Hepatic stellate cell (primary cell): ENCODE data around the gene VDR.

Experiments used
- DNase-seq: peaks from one replicate; pipeline ENCODE4 v3.0.0; 2011; ENCODE audit warnings: low spot score

The VDR gene

DNA sequence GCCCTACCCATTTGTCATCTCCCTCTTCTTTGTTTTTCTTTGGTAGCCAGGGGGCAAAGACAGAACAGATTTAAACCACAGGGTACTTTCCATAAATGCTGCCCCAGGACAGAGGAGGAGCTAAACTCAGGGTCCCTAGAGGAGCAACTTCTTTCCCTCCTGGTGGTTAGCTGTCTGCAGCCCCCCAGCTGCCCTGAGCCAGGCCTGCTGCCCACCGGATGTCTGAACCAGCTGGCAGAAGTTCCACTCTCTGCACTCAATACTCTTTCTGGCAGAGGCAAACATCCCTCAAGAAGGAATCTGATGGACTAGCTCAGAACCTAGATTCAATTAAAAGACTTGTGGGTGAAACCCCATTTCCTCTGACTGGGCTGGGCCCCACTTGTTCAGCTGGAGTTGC lies 10.7 kb downstream of the VDR start:
- no peak for DNase-seq

DNA sequence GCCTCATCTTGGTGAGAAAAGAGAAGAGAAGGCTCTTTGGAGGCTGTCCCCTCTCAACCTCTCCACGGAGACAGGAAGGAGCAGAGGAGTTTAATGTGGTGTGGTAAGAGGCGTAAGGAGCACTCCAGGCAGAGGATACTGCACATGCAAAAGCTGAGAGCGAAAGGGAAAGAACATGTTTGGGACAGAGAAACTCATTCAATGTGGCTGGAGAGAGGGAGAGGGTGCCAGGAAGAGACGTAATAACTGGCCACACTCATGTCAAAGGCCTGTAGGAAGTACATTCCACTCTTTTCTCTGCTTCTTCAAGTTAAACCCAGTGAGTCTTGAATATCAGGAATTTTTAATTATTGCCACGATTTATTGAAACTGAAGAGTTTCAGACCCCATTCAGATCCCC lies 12.0 kb downstream of the VDR start:
- DNase-seq: no peak

DNA sequence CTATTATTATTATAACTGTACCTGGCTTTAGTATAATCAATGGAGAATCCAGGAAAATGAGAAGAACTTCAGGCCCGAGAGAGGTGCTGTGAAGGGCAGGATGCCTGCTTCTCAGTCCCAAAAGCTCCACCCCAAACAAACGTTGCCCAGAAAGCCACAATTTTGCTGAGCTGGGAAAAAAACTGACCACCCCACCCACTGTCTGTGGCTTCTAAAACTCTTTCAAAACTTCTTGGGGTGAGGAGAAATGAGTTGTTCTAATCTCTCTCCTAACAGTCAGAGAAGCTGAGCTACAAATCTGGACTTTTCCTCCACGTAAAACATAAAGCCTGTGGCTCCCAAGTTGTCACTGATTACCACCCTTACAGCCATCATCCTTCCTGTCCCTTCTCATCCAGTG lies 13.4 kb downstream of the VDR start:
- no peak for DNase-seq

DNA sequence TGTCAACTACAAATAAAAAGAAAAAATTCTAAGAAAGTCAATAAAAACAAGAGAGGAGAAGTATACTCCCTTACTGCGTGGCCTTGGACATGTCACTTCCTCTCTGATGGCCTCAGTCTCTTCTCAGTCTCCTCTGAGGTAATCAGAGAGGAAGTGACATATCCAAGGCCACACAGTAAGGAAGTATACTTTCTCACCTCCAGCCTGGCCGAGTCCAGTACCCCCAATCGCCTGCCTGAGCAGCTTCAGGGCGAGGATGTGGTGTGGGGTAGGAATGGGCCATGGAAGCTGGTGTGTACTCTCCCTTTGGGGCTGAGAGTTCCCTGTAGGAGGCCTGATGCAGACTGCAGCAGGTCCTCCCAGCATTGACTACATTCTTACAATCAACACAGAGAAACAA lies 15.8 kb downstream of the VDR start:
- DNase-seq: no peak

DNA sequence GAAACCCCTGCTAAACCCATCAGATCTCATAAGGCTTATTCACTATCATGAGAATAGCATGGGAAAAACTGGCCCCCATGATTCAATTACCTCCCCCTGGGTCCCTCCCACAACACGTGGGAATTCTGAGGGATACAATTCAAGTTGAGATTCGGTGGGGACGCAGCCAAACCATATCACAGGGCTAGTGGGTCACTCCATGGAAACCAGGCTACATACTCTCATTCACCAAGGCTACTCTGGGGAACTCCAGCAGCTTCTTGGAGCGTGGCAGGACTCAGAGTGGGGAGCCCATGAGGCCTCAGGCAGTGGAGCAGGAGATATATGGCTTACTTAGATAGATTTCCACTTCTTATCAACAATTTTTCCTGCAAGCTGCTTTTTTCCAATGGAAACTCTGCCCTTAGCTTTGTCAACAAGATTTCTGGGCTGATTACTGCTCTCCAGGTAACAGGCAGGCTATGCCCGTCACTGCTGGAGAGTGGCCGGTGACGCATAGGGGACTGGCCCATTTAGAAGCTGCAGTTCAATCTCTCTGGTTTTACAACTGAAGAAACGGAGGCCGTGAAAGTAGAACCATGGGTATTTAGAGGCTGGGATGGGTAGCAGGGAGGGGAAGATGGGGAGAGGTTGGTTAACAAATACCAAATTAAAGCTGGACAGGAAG lies 16.5 kb downstream of the VDR start:
- no peak for DNase-seq

DNA sequence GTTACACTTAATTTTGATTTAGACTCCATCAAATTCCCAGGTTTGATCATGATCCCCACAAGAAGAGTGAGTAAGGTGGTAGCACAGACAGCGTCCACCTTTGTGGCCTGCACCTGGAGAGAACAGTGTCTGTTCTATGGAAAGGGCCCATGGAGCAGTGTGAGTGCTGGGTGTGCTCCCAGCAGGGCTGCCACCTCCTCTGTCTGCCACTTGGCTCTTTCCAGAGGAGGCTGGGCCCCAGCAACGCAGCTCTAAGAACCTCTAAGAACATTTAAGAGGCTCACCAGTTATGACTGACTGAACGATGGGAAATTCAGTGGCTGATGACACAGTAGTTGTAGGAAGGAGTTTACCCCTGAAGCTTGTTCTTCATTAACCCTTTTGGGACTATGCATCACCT lies 17.3 kb downstream of the VDR start:
- no peak for DNase-seq

DNA sequence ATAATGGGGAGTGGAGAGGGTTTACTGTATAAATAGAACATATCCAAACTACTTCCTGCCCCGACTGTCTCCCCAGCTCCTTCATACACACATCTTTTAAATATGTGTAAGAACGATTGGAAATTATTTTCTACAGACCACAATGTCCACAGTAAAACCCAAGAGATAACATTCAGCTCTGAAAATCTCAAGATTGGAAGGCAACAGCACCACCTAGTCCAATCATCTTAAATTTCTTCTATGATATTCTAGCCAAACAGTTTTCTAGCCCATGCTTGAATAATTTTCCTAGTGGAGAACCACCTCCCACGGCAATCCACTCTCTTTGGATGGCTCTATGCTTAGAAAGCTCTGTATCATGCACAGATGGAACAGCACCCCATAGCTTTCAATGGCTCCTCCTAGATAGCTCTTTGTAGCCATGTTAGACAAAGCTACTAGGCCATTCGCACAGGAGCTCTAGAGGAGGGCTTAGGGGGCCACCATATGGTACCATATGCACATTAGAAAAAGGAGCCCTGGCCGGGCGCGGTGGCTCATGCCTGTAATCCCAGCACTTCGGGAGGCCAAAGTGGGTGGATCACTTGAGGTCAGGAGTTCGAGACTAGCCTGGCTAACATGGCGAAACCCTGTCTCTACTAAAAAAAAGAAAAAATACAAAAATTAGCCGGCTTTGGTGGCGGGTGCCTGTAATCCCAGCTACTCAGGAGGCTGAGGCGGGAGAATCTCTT lies 18.1 kb downstream of the VDR start:
- DNase-seq: peak; percentile 18

DNA sequence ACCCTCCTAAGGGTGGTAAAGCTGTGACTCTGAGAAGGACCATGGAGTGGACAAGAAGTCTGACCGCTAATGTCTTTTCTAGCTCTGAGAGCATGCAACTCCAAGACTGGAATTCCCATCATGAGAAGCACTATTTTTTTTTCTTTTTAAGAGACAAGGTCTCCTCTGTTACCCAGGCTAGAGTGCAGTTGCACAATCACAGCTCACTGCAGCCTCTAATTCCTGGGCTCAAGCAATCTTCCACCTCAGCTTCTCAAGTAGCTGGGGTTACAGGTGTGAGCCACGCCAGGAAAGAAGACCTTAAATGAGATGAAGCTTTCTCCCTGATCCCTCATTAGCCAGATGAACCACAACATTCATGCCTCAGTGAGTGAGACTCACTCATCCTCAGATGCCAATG lies 19.2 kb downstream of the VDR start:
- DNase-seq: no peak

DNA sequence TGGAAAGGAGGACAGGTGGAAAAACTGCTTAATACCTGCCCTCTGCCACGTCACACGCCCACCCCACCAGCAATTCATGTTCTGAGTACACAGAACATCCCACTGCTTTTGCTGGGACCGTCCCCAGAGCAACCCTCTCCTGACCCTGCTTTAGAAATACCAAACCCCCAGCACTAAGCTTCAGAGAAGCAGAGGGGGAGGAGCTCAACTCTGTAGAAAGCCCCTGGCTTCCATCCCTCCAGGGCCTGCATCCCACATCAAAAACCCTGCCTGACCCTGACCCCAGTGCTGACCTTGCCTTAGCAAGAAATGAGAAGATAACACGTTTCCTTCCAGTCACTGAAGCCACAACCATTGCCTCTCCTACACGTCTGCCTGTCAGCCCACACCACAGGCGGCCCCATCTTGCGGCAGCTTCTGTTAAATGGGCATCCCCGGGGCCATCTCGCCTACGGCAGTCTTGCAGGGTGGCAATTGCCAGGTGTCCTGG lies 19.7 kb downstream of the VDR start:
- DNase-seq: no peak

DNA sequence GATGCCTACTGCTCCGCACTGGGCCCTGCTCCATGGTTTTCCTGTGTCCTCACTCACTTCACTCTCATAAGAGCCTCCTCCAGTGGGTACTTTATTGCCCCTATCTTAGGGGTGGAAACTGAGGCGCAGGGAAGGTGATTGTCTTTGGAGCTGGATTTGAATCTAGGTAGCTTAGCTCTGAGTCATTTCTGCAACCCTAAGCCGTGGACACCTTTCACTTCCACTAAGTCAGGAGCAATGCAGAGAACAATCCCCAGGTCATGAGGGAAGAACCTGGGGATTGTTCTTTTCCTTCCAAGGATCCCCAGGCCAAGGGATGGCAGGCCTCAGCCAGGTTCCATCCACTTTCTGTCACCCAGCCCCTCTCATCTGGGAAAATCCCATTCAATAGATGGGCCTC lies 20.3 kb downstream of the VDR start:
- no peak for DNase-seq

DNA sequence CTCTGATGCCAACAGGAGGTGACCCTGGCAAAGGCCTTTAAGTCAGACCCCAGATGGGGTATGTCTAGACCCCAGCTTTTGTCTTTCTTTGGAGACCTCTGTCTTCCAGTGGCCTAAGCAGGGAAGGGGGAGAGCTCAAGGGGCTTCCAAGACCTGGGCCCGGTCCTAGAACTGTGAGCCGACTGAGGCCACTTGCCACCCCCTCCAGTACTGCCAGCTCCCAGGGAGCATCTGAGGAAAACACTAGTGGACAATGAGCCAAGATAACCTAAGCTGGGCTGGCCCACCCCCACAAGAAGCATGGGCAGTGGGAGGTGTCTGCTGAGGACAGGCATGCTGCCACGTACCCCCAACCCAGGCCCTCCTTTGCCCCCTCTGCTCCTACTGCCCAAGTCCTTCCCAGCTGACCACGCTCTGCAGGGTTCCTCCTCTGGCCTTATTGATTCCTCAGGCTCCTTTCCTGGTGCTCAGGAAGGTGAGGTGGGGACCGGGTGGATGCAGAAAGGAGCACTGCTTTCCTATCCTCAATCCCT lies 21.1 kb downstream of the VDR start:
- DNase-seq: no peak

DNA sequence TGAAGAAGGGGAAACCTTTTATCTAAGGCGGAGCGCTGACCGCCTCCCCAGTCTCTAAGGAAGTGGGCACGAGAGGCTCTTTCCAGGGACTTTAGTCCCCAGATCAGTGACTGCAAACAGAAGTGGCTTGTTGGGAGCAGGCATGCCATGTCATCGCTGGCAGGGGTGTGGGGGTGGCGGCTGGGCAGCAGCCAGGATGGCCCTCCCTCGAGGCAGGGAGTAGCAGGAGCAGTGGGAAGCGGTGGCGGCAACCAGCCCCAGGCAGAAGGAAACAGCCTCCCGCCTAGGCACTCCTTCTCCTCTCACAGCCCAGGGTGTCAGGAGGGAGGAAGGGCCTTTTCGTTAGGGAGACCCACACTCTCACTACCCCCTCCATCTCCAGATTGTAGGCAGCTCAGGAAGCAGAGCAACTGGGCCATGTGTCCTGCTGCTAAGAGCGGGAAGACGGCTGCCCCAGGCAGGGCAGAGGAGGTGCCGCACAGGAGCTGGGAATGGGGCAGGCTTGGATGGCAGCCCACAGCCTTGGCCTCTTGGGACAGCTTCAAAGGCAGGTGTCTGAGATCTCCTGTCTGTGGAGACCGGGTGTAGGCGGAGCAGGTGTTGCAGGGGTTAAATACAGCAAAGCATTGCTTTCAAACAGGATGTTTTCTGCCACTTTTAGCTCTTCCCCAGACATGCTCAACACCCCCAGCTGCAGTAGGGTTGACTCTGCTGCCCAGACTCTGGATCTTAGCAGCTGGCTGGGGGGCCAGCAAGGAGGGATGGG lies 21.8 kb downstream of the VDR start:
- no peak for DNase-seq

DNA sequence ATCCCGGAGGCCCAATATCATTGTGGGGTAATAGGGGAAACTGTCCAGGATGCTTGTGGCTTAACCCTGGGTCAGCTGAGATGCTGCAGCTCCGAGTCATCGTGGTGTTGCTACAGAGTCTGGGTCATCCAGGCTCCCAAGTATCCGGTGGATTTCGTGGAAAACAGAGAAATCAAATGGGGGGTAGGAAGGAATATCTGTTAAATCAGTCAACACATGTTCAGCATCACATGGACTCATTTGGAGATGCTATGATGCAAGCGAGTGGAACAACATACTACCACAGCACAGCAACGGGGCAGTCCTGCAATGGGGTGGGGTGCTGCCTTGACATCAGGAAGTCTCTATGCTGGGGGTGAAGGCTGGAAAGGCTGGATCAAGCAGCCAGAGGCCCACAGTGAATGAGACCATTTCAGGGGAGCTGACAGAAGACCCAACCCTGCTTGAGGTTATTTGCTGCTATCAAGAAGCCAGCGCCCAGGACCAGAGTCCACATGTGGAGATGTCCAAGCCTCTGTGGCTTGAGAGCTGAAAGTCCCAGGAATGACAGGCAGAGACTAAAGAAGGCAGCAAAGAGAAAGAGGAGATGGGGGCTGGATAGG lies 22.9 kb downstream of the VDR start:
- DNase-seq: peak; percentile 86

DNA sequence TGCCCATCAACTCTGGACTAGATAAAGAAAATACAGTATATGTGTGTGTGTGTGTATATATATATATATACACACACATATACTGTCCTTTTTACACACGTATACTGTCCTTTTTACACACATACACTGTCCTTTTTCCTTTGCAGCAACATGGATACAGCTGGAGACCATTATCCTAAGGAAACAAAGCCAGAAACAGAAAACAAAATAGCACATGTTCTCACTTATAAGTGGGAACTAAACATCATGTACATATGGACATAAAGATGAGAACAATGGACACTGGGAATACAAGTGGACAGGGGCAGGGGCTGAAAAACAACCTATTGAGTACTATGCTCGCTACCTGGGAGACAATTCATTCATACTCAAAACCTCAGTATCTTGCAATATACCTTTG lies 23.7 kb downstream of the VDR start:
- DNase-seq: no peak

DNA sequence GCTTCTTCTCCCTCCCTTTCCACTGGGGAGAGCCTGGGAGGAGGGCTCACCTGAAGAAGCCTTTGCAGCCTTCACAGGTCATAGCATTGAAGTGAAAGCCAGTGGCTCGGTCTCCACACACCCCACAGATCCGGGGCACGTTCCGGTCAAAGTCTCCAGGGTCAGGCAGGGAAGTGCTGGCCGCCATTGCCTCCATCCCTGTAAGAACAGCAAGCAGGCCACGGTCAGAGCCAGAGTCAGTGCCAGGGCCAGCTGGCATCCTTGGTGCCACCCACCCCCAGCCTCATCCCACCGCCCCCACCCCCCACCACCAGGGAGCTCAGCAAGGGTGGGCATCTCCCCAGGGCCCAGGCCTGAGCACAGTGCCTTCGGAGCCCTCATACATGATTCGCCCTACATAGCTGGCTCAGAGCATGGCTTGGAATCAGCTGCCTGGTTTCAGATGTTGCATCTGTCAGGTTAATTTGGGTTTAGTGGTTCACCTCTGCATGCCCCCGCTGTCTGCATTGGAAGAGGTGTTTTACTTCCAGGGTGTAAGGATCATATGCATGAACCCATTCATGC lies 25.8 kb downstream of the VDR start:
- DNase-seq: no peak

DNA sequence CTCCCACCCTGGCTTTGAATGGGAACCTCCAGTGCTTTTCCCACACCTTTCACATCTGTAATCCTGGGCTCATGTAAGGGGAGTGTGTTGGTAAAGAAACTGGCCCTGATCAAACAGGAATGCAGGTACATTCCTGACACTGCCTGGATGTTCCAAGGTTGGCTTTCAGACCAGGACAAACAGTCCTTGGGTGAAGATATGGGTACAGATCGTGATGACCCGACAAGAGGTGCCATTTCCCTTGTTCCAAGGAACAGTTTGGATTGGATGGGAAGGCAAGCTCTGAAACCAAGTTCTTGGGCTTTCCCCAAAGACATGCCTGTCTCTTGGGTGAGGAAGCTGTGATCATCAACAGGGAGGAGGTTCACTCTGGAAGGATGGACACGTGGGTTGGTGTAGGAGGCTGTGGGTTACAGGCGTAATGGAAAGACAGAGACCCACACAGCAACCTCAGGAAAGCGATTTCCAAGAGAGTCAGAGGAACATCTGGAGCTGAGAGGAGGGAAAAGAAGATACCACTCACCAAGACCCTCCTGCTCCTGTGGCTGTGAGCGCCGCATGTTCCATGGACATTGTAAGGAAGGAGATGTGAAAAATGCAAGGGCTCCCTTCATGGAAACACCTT lies 26.4 kb downstream of the VDR start:
- DNase-seq: no peak

DNA sequence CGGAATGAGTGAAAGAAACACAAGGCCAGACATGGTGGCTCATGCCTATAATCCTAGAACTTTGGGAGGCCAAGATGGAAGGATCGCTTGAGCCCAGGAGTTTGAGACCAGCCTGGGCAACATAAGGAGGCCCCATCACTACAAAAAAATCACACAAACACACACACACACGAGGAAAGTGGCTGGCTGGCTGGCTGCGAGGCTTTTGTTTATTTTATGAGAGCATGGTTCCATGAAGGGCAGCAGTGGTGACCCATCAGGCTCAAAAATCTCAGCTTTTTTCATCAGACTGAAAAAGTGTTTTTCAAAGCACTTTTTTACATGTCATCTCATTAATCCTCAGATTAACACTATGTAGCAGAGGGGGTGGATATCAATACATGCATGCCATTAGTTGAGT lies 27.7 kb downstream of the VDR start:
- no peak for DNase-seq

DNA sequence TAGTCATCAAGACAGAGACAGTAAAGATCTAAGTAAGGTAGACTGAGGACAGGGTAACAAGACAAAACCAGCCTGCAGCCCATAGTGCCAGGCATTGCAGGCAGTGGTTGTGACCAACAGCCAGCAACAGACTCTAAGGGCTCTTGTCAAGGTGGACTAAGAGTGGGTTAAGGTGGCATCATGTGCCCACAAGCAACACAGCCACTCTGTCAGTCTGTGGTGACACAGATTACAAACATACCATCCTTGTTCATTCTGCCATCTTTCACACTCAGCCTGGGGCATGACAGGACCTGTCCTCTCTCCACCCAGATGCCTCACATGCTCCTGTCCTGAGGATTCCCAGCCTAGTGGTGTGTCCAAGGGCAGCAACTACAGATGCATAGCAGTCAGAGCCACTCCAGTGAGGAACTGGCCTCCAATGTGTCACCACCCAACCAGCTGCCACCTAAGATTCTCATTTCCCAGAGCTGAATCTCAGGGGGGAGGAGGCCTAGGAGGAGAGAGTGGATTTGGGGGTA lies 28.3 kb downstream of the VDR start:
- DNase-seq: peak; percentile 22

DNA sequence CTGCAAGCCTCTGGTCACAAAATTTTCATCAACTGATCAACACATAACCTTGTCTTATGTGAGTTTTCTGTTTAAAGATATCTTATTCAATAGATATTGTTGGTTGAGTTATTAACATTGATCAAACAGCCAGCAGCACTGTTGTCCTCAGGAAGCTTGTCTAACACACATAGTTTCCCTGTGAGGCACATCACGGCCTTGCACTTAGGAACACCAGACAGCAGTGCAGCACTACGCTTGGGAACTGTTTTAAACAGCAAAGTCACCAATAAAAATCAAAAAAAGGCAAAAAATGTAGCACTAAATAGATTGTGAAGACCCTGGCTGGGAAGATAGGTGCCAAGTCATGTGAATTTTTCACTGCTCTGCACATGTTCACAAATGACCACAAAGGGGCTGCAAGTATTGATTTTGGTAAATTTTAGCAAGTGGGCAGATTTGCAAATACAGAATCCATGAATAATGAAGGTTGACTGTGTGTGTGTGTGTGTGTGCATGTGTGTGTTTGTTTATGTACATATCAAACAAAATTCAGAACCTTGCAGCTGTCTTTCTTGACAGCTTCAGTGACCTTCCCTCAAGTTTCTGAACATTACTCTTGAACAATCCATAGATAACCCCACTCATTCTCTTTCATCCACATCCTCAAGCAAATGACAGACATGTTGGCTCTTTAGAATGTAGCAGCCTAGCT lies 28.9 kb downstream of the VDR start:
- no peak for DNase-seq

DNA sequence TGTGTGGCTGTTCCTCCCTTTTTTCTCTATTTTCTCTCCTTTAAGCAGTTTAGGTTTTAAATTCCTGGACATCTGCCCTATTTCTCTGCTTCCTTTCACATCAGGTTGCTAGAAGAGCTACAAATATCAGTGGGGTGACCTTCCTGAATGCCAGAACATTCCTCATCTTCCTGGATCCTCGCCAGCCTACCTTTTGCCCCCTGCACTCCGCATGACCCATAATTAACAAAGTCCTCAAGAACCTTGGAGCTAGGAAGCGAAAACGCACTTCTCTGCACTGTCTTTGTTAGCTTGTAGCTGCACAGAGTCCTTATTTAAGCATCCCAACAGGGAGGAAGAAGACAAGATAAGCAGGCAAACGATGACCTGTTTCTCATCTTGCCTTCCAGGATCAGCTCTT lies 30.5 kb downstream of the VDR start:
- DNase-seq: no peak
